PC-3 (cell line): Measurements from ENCODE around the gene ETV3L.

ENCODE experiments used
- CTCF ChIP-seq: fragments of 300-600 bp; sonication (generic); conservative IDR thresholded peaks from 2 replicates; pipeline ENCODE4 v1.5.1; 2017; ENCODE audit warnings: antibody characterized with exemption, low read depth, mild to moderate bottlenecking, low read length
- EZH2 ChIP-seq: fragments of 300-600 bp; sonication (generic); IDR thresholded peaks from one replicate; pipeline ENCODE4 v1.6.1; 2017; ENCODE audit warnings: antibody characterized with exemption, mild to moderate bottlenecking, low read length; ENCODE audit not compliant: unreplicated experiment

- TF ChIP-seq CTCF, result no peak
- TF ChIP-seq EZH2, result no peak
Observed at GRCh38 chr1:157140063-157140588, 40.5 kb upstream of the ETV3L start.
